Activated naive CD8-positive, alpha-beta T cell (primary cell): ENCODE data around the gene OR1S2.
"Not testable (repeated sequence)": the region's sequence is repeated elsewhere in the genome, so short reads cannot be mapped to it uniquely, and the experiment has no call there.

Experiments
- H3K27ac Mint-ChIP-seq: one replicate; pipeline ENCODE4 v1.8.0; 2021; ENCODE audit warnings: mixed read lengths
- H3K27me3 Mint-ChIP-seq: one replicate; pipeline ENCODE4 v1.8.0; 2021; ENCODE audit warnings: mixed read lengths
- H3K36me3 Mint-ChIP-seq: one replicate; pipeline ENCODE4 v1.8.0; 2021; ENCODE audit warnings: mixed read lengths
- H3K4me1 Mint-ChIP-seq: one replicate; pipeline ENCODE4 v1.8.0; 2021; ENCODE audit warnings: low read depth, mixed read lengths
- H3K4me3 Mint-ChIP-seq: one replicate; pipeline ENCODE4 v1.8.0; 2021; ENCODE audit warnings: mild to moderate bottlenecking, mixed read lengths
- H3K9me3 Mint-ChIP-seq: one replicate; pipeline ENCODE4 v1.8.0; 2021; ENCODE audit warnings: low read depth, mixed read lengths

Gene OR1S2

DNA sequence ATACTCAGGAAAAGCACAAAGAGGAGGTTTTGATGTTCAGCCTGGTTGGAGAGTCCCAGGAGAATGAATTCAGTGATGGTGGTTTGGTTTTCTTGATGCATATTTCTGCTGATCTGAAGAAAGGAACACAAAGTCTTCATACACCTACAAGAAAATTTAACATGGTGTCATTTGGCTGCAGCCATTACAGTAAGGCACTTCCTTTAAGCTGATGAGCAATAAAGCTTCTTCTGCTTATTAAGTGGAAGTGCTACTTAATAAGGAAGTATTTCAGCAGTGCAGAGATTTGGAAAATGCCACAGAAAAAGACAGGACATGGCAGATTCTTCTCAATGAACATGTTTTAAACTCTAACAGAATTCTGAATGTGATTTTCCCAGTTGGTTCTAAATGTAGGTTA is at the start of gene OR1S2:
OR1S2 (minus strand) TSS at position 101 of the 400 bp plus-strand sequence; CDS start at position 101, 0 bp downstream.
- Mint-ChIP-seq H3K27ac (no peak within 1 kb of the TSS), H3K27me3 (peaks cover 12% of the 10 kb centered on the region), H3K4me1 (no peaks in the 10 kb centered on the region), H3K36me3 (no peaks in the 10 kb centered on the region), H3K9me3 (no peaks in the 10 kb centered on the region), H3K4me3 (no peak within 1 kb of the TSS)

DNA sequence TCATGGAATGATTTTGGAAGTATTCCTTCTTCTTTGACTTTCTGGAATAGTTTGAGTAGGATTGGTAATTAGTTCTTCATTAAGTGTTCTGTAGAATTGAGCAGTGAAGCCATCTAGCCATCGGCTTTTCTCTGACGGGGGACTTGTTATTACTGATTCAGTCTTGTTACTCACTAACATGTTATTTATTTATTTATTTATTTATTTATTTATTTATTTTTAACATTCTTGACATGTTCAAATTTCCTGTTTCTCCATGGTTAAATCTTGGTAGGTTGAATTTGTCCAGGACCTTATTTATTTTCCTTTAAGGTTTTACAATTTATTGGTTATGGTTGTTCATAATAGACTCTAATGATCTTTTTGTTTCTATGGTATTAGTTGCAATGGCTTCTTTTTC is 40.0 kb upstream of the OR1S2 start:
- no peaks in the 10 kb centered on the region for H3K4me1 Mint-ChIP-seq
- peaks cover 4% of the 10 kb centered on the region for H3K36me3 Mint-ChIP-seq
- peaks cover 22% of the 10 kb centered on the region for H3K27me3 Mint-ChIP-seq
- no peak overlapping the region for H3K4me3 Mint-ChIP-seq
- no peak overlapping the region for H3K27ac Mint-ChIP-seq
- H3K9me3 Mint-ChIP-seq = peaks cover 6% of the 10 kb centered on the region

- no peaks in the 10 kb centered on the region for H3K4me1 Mint-ChIP-seq
- H3K9me3 Mint-ChIP-seq = no peaks in the 10 kb centered on the region
- H3K27ac Mint-ChIP-seq = no peak overlapping the region
- peaks cover 2% of the 10 kb centered on the region for H3K27me3 Mint-ChIP-seq
- no peaks in the 10 kb centered on the region for H3K36me3 Mint-ChIP-seq
- no peak overlapping the region for H3K4me3 Mint-ChIP-seq
Measured at GRCh38 chr11:58227956-58228615, 24.1 kb upstream of the OR1S2 start.

DNA sequence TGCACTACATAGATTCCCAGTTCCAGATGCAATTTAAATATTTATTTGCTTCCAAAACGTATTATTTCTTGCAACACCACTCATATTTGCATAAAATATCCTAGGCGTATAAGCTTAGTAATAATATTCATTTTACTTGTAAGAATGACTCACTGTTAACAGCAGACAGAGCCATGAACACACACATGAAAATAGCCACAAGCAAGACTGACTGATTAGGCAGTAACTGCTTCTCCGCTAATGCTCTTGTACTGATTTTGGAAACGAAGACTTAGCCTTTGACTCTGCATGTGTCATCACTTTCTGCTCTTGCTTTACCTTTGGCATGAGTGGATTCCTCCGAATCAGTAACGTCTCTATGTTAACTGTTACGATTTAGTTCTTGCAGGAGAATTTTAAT is 18.8 kb upstream of the OR1S2 start:
- Mint-ChIP-seq H3K36me3 (no peaks in the 10 kb centered on the region), H3K27me3 (peaks cover 3% of the 10 kb centered on the region), H3K9me3 (no peaks in the 10 kb centered on the region), H3K4me3 (no peak overlapping the region), H3K4me1 (no peaks in the 10 kb centered on the region), H3K27ac (no peak overlapping the region)

- Mint-ChIP-seq H3K36me3 (no peaks in the 10 kb centered on the region), H3K9me3 (no peaks in the 10 kb centered on the region), H3K4me3 (no peak overlapping the region), H3K27ac (no peak overlapping the region), H3K4me1 (no peaks in the 10 kb centered on the region), H3K27me3 (peaks cover 4% of the 10 kb centered on the region)
Measured at GRCh38 chr11:58216476-58216875, 12.5 kb upstream of the OR1S2 start.

DNA sequence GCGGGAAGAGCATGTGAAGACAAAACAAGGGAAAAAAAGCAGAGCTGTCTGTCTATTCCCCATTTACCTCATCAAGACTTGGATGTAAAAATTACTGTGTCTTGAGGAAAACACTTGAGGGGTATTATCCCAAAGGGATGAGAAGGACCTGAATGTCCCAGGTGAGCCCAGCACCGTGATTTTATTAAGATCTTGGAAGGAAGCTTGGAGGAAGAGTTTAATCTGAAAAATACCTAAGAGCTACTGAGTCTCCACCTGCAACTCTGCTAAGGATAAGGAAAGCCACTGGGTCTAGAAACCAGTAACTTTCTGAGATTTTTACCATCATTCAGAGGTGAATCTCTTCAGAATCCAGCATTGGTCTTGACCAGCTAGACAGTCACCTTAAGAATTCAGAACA is 8.5 kb upstream of the OR1S2 start, which contains the start of gene OR1S1:
OR1S1 (plus strand) TSS at position 301 of the 400 bp plus-strand sequence.
- not testable (repeated sequence) for H3K27ac Mint-ChIP-seq, H3K4me3 Mint-ChIP-seq

DNA sequence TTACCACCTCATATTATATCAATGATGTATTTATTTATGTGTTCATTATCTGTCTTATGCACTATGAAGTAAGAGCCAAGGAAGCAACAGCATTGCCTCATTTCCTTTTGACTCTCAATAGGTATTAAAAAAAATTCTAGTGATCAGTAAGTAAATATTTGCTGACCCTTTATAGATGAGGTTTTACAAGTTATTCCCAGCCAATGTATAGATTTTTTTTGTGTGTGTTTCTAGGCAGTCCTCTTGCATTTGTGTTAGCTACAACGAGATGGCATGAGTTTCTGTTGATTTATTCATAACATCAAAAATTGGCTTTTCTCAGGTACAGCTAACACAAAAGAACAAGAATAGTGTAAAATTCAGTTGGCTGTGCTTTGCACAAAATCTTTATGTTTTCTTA is 4.7 kb downstream of the OR1S2 start:
- peaks cover 5% of the 10 kb centered on the region for H3K27me3 Mint-ChIP-seq
- H3K9me3 Mint-ChIP-seq = no peaks in the 10 kb centered on the region
- no peaks in the 10 kb centered on the region for H3K4me1 Mint-ChIP-seq
- no peaks in the 10 kb centered on the region for H3K36me3 Mint-ChIP-seq
- no peak overlapping the region for H3K27ac Mint-ChIP-seq
- no peak overlapping the region for H3K4me3 Mint-ChIP-seq

More for the DNA sequence above, 8.5 kb upstream of the OR1S2 start, which contains the start of gene OR1S1:
- not testable (repeated sequence) for H3K9me3 Mint-ChIP-seq, H3K36me3 Mint-ChIP-seq, H3K27me3 Mint-ChIP-seq, H3K4me1 Mint-ChIP-seq

DNA sequence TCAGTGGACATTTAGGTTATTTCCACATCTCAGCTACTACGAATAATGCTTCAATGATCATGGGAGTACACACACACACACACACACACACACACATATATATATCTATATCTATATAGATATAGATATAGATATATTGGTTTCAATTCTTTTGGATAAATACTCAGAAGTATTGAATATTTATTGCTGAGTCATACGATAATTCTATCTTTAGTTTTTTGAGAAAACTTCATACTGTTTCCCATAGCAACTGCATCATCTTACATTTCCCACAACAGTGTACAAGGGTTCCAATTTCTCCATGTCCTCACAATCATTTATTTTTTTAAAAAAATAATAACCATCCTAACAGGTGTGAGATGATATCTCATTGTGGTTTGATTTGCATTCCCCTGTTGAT is 8.0 kb downstream of the OR1S2 start:
- Mint-ChIP-seq H3K36me3 (no peaks in the 10 kb centered on the region), H3K9me3 (no peaks in the 10 kb centered on the region), H3K27me3 (no peaks in the 10 kb centered on the region), H3K4me3 (no peak overlapping the region), H3K27ac (no peak overlapping the region), H3K4me1 (no peaks in the 10 kb centered on the region)

DNA sequence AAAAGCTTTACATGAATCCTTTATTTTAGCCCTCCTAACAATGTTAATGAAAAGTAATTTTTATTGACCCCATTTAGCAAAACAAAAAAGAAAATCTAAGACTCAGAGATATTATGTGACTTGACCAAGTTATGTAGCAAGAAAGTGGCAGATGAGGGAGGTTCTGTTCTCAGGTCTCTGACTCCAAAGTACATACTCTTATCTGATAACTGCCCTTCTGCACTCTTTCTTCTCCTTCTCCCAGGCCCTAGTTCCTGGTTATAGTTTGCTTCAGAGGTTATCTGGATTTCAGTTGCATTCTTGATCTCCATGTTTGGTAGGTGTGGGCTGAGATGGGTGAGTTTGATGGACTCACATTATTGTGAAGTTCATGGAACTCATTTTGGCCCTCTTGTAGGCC is 10.6 kb downstream of the OR1S2 start:
- H3K27me3 Mint-ChIP-seq = no peaks in the 10 kb centered on the region
- H3K36me3 Mint-ChIP-seq = no peaks in the 10 kb centered on the region
- H3K4me1 Mint-ChIP-seq = no peaks in the 10 kb centered on the region
- no peaks in the 10 kb centered on the region for H3K9me3 Mint-ChIP-seq
- H3K27ac Mint-ChIP-seq = no peak overlapping the region
- no peak overlapping the region for H3K4me3 Mint-ChIP-seq

DNA sequence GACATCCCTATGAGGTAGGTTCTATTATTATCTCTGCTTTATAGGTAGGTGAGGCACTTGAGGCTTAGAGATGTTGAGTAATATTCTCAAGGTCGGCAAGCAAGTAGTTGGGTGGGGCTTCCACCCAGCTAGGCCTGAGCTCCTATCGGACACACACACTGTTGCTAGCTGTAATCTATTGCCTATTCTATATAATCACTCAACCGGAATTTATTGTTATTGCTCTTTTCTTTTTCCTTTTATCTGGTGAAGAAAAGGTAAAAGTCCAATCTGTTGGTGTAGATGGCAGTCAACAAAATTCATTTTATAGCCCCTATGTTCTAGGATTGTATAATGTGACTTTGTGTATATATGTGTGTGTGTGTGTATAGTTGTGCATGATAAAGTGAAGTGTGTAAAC is 11.7 kb downstream of the OR1S2 start:
- H3K27me3 Mint-ChIP-seq = no peaks in the 10 kb centered on the region
- H3K9me3 Mint-ChIP-seq = no peaks in the 10 kb centered on the region
- H3K4me3 Mint-ChIP-seq = no peak overlapping the region
- H3K36me3 Mint-ChIP-seq = no peaks in the 10 kb centered on the region
- H3K27ac Mint-ChIP-seq = no peak overlapping the region
- H3K4me1 Mint-ChIP-seq = no peaks in the 10 kb centered on the region

GRCh38 chr11:58188770-58189169 is 15.2 kb downstream of the OR1S2 start, which contains the start of gene OR9Q2:
Gene OR9Q2 (plus strand): TSS chr11:58189070. CDS start chr11:58190491, 1,421 bp downstream.
- Mint-ChIP-seq H3K4me3 (no peak within 1 kb of the TSS), H3K27ac (no peak within 1 kb of the TSS), H3K36me3 (no peaks in the 10 kb centered on the region), H3K9me3 (no peaks in the 10 kb centered on the region), H3K27me3 (no peaks in the 10 kb centered on the region), H3K4me1 (no peaks in the 10 kb centered on the region)

DNA sequence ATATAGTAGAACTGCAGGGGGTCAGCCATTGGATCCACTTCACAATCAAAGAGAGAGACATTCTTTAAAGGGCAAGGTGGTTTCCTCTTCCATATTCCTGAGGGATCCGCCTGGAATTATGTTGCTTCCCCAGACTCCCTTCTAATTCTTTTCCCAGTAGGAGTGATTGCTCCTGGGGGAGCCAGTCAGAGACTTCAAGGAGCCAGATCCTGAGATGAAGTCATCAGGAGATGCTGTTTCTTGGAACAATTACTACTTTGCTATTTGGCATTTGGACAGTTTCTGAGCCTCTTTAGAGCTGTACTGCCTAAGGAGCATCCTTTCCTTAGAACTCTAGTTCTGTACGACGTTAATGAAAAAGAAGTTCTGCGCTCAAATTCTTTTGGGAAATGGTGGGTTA is 17.0 kb downstream of the OR1S2 start:
- no peaks in the 10 kb centered on the region for H3K27me3 Mint-ChIP-seq
- no peak overlapping the region for H3K27ac Mint-ChIP-seq
- H3K4me1 Mint-ChIP-seq = no peaks in the 10 kb centered on the region
- H3K4me3 Mint-ChIP-seq = no peak overlapping the region
- H3K36me3 Mint-ChIP-seq = no peaks in the 10 kb centered on the region
- no peaks in the 10 kb centered on the region for H3K9me3 Mint-ChIP-seq

- Mint-ChIP-seq H3K4me1 (no peaks in the 10 kb centered on the region), H3K36me3 (no peaks in the 10 kb centered on the region), H3K27ac (no peak overlapping the region), H3K9me3 (no peaks in the 10 kb centered on the region), H3K4me3 (no peak overlapping the region), H3K27me3 (peaks cover 13% of the 10 kb centered on the region)
Measured at GRCh38 chr11:58179648-58180047, 24.3 kb downstream of the OR1S2 start.

- Mint-ChIP-seq H3K9me3 (no peaks in the 10 kb centered on the region), H3K4me1 (no peaks in the 10 kb centered on the region), H3K27ac (no peak overlapping the region), H3K27me3 (peaks cover 13% of the 10 kb centered on the region), H3K36me3 (no peaks in the 10 kb centered on the region), H3K4me3 (no peak overlapping the region)
Measured at GRCh38 chr11:58178444-58178843, 25.5 kb downstream of the OR1S2 start.

DNA sequence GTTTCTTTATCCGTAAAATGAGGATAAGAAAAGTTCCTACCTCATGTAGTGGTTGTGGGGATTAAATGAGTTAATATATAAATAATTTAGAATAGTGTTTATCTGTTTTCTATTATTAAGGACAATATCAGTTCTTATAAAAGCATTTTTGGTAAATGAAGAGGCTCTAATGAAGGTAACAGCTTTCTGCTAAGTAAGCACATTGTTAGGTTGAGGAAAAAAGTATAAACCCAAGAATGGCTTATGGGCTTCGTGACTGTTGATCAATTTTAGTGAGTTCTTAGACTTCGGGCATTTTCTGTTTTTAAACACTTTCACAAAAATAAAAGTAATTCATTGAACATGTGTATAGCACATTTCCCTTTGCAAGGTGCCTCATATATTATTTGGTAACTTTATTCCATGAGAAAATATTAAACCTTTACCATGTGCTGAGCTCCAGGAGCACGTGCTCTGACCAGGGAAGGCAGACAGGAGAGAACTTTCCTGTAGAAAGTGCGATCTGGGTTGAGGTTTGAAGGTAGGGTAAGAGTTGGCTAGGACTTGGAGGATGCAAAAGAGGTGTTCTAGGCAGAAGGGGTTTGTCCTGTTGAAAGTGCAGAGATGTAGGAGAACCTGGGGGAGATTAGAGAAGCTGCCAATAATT is 26.4 kb downstream of the OR1S2 start:
- Mint-ChIP-seq H3K4me3 (no peak overlapping the region), H3K36me3 (no peaks in the 10 kb centered on the region), H3K9me3 (no peaks in the 10 kb centered on the region), H3K27me3 (peaks cover 13% of the 10 kb centered on the region), H3K27ac (no peak overlapping the region), H3K4me1 (no peaks in the 10 kb centered on the region)
